HG03103 (cell line): ENCODE data around the gene SOS2.
"Not testable (repeated sequence)": the region's sequence is repeated elsewhere in the genome, so short reads cannot be mapped to it uniquely, and the experiment has no call there.

ENCODE experiments used
- ATAC-seq: cut with Tn5 transposase; IDR thresholded peaks from one replicate; pipeline ENCODE4 v1.9.1; 2021; ENCODE audit warnings: low read depth; ENCODE audit not compliant: unreplicated experiment

SOS2 gene

DNA sequence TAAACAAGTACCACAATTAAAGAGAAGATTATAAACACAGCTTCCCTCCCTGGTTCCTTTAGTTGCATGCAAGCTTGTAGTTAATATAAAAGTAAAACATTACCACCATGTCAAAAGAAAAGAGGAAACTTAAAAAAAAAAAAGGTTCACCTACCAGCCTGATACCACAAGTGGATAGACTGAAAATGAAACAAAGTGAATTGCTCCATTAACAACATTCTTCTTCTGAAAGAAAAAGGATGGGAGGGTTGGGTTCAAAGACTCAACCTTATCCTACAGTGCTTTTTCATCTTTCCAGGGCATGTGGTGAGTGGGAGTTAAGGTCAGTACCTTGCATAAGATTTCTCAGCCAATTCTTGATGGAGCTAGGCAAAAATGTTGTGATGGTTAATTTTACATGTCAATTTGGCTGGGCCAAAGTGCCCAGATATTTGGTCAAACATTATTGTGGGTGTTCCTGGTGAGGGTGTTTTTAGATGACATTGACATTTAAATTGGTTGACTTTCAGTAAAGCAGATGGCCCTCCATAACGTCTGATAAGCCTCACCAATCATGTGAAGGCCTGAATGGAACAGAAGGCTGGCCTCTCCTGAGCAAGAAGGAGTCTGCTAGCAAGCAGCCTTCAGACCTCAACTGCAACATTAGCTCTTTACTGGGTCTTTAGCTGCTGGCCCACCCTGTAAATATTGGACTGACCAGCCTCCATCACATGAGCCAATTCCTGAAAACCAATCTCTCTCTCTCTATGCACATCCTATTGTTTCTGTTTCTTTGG lies 143.8 kb downstream of the SOS2 start:
- ATAC-seq: no peak

DNA sequence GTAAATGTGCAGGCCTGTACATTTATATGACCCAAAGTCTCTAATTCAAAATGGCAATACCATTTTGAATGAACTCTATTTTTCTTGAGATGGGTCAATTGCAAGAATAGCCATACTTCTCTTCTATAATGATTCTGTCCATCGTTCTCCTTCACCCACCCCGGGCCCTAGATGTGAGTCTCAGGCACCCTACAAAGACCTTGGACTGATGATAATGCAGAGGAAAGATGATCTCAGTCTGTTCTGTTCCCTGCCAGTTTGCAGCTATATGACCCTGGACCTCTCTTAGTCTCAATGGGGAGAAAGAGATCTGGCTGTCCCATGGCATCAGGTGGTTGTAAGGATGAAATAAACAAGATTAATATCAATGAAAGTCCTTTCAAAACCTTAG lies 145.1 kb downstream of the SOS2 start:
- no peak for ATAC-seq

- peak; percentile 52 for ATAC-seq
These were observed 145.6 kb downstream of the SOS2 start for GRCh38 chr14:50085570-50086320.

GRCh38 chr14:50084666-50085065 lies 146.7 kb downstream of the SOS2 start:
- ATAC-seq: no peak

GRCh38 chr14:50083467-50084337 lies 147.7 kb downstream of the SOS2 start:
- ATAC-seq: peak; percentile 24

DNA sequence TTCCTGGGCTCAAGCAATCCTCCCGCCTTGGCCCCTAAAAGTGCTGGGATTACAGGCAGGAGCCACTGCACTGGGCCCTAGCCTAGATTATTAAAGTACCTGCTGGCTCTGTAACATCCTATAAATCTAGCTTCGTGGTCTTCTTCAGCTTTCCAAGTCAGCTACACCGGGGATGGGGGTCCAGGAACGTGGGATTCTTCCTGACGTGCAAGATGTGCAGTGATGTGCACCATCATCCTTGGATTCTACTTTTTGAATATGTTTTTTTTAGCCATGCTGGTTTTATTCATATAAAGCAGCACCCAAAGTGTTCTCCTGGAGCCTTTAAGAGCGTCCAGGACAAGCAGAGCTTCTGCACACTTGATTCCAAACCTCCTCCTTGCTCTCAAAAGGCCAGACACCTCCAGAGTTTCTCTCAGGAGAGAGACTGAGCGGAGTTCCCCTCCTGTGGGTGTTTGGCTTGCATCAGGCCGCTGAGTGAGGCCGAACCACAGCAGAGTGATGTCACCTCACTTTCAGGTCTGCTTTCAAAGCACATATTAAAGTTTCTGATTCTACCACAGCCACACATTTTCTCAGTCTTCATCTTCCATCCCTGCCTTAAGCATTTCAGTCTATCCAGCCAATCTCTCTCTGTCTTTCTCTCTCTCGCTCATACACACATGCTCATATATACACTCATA lies 148.5 kb downstream of the SOS2 start:
- peak; percentile 55 for ATAC-seq

DNA sequence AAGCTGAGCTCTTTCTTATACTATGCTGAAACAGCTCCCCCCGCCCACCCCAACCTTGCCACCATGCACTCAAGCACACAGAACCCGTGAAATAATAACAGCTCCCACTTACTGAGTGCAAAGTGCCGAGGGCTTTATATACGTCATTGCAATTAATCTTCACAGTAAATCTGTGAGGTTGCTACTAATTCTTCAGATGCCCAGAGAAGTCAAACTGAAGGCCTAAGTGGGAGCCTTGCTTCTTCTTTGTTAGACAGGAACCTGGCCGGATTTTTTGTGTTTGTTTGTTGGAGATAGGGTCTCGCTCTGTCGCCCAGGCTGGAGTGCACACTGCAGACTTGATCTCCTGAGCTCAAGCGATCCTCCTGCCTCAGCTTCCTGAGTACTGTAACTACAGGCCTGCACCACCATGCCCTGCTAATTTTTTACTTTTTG lies 149.1 kb downstream of the SOS2 start:
- ATAC-seq: no peak

- not testable (repeated sequence) for ATAC-seq
These were observed 152.3 kb downstream of the SOS2 start for GRCh38 chr14:50079103-50079502.

- ATAC-seq: not testable (repeated sequence)
These were observed 157.7 kb downstream of the SOS2 start for GRCh38 chr14:50073663-50074062.

- no peak for ATAC-seq
These were observed 159.0 kb downstream of the SOS2 start for GRCh38 chr14:50072395-50072794.

GRCh38 chr14:50070840-50071548 lies 160.4 kb downstream of the SOS2 start:
- ATAC-seq: no peak

- ATAC-seq: no peak
These were observed 161.1 kb downstream of the SOS2 start for GRCh38 chr14:50070230-50070629.

DNA sequence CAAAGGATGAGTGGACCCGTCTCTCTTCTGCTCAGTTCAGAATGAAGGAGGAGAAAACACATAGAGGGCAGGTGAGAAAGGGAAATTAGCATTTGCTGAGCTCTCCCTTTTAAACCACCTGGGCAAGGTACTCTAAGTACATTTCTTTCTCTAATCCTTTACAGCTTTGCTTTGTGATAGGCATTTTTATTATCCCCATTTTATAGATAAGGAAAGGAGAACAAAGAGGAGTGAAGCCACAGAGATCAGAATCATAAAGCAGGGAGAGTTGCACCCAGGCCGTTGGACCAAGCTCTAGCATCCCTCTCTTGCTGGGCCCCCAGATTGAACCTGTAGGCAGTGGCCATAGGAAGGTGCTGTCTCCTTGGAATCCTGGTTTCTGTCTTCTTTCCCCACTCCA lies 162.1 kb downstream of the SOS2 start:
- no peak for ATAC-seq

GRCh38 chr14:50068496-50068895 lies 162.9 kb downstream of the SOS2 start:
- ATAC-seq: no peak

DNA sequence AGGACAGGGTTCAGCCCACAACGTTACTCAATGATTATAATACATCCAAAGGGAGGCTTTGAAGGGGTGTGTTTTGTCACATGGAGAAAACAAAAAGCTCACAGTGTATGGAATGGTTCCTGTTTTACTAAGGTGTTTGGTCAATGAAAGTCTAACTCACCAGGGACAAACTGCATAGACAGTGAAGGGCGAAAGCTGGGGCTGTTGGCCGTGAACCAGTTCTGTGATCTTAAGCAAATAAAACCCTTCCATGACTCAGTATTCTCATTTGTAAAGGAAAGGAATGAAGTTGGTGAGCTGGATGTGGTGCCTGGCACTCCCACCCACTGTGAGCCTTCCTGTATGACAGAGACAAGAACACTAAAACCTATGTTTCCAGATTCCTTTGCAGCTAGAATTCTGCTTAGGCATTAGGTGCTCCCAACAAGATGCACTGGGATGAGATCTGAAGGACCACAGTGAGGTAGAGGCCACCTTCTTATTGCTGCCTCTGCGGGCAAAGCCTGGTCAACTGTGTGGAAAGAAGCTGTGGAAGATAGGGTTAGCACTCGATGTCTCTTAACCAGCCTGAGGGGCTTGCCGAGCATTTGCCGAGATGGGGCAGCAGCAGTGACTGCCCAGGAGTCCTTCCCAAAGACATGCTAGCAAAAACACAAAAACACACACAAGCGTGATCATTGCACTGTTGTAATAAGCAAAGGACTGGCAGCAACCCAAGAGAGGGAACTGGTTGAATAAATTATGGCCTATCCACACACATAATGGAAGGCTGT lies 163.5 kb downstream of the SOS2 start:
- ATAC-seq: no peak
